ENCODE results near the gene KRTAP3-1.

The KRTAP3-1 gene

GRCh38 chr17:41012326-41013120 lies 3.6 kb upstream of the KRTAP3-1 start:
- H3K4me3 ChIP-seq (ENCODE audit: low read depth, low read length), result no peak overlapping the region
- TF ChIP-seq CTCF (conservative IDR thresholded peaks at IDR 0.05; ENCODE audit: low read depth, low read length), result no peak
- no peak for DNase-seq (ENCODE audit: low read depth)

- no peak for DNase-seq (ENCODE audit: low read depth)
- TF ChIP-seq CTCF (conservative IDR thresholded peaks at IDR 0.05; ENCODE audit: low read depth, low read length), result no peak
- no peak overlapping the region for H3K4me3 ChIP-seq (ENCODE audit: low read depth, low read length)
Observed at GRCh38 chr17:41010441-41010840, 1.5 kb upstream of the KRTAP3-1 start.

GRCh38 chr17:41009936-41010335 lies 1.0 kb upstream of the KRTAP3-1 start:
- H3K4me3 ChIP-seq (ENCODE audit: low read depth, low read length), result no peak overlapping the region
- TF ChIP-seq CTCF (conservative IDR thresholded peaks at IDR 0.05; ENCODE audit: low read depth, low read length), result no peak
- DNase-seq (ENCODE audit: low read depth), result no peak

GRCh38 chr17:41009301-41009760 lies 403 bp upstream of the KRTAP3-1 start:
- TF ChIP-seq CTCF (conservative IDR thresholded peaks at IDR 0.05; ENCODE audit: low read depth, low read length), result no peak
- H3K4me3 ChIP-seq (ENCODE audit: low read depth, low read length), result no peak overlapping the region

GRCh38 chr17:41004397-41004796 lies 4.5 kb downstream of the KRTAP3-1 start:
- DNase-seq (ENCODE audit: low read depth), result no peak
- H3K4me3 ChIP-seq (ENCODE audit: low read depth, low read length), result no peak overlapping the region
- TF ChIP-seq CTCF (conservative IDR thresholded peaks at IDR 0.05; ENCODE audit: low read depth, low read length), result no peak

More at GRCh38 chr17:41009301-41009760, 403 bp upstream of the KRTAP3-1 start:
- no peak for DNase-seq (ENCODE audit: low read depth)

- no peak for TF ChIP-seq CTCF (conservative IDR thresholded peaks at IDR 0.05; ENCODE audit: low read depth, low read length)
Observed at GRCh38 chr17:41003926-41004325, 5.0 kb downstream of the KRTAP3-1 start.

GRCh38 chr17:41002814-41003213 lies 6.1 kb downstream of the KRTAP3-1 start:
- TF ChIP-seq CTCF (conservative IDR thresholded peaks at IDR 0.05; ENCODE audit: low read depth, low read length), result no peak
- H3K4me3 ChIP-seq (ENCODE audit: low read depth, low read length), result no peak overlapping the region
- peak; percentile 28 for DNase-seq (ENCODE audit: low read depth)

More at GRCh38 chr17:41003926-41004325, 5.0 kb downstream of the KRTAP3-1 start:
- H3K4me3 ChIP-seq (ENCODE audit: low read depth, low read length), result no peak overlapping the region
- DNase-seq (ENCODE audit: low read depth), result no peak

Measured in choroid plexus epithelial cell (primary cell).